VCaP (cell line): ENCODE measurements around the gene SGK2.

Experiments used
- H3K27ac ChIP-seq: fragments of 450-650 bp; 2 replicates; pipeline ENCODE4 v1.5.1; 2017
- CTCF ChIP-seq: fragments of 450-650 bp; conservative IDR thresholded peaks from 2 replicates; pipeline ENCODE4 v1.5.1; 2017; ENCODE audit warnings: mild to moderate bottlenecking, moderate library complexity

SGK2 gene

GRCh38 chr20:43531091-43531443, 27.8 kb upstream of the SGK2 start:
- H3K27ac ChIP-seq, result no peak overlapping the region
- no peak for TF ChIP-seq CTCF

GRCh38 chr20:43532416-43533055, 26.3 kb upstream of the SGK2 start:
- no peak overlapping the region for H3K27ac ChIP-seq
- no peak for TF ChIP-seq CTCF

GRCh38 chr20:43533060-43533459, 25.8 kb upstream of the SGK2 start:
- no peak overlapping the region for H3K27ac ChIP-seq
- TF ChIP-seq CTCF, result no peak

GRCh38 chr20:43534016-43534415, 24.8 kb upstream of the SGK2 start:
- H3K27ac ChIP-seq, result no peak overlapping the region
- TF ChIP-seq CTCF, result no peak

GRCh38 chr20:43534791-43535350, 24.0 kb upstream of the SGK2 start:
- TF ChIP-seq CTCF, result no peak

GRCh38 chr20:43535370-43536004, 23.3 kb upstream of the SGK2 start:
- H3K27ac ChIP-seq, result no peak overlapping the region
- no peak for TF ChIP-seq CTCF

More at GRCh38 chr20:43534791-43535350, 24.0 kb upstream of the SGK2 start:
- no peak overlapping the region for H3K27ac ChIP-seq

GRCh38 chr20:43536041-43536816, 22.6 kb upstream of the SGK2 start:
- no peak for TF ChIP-seq CTCF
- H3K27ac ChIP-seq, result no peak overlapping the region
